ENCODE measurements around the gene KCNMB4. TPM values are rescaled to one million over a fixed set of nuclear protein-coding genes. Genes with fewer than 3 reads are reported as not detected.

Gene KCNMB4
- total RNA-seq, 1 experiment from 2014 or later: 0.23 TPM

GRCh38 chr12:70330158-70330557, 35.9 kb upstream of the KCNMB4 start:
- POLR2A ChIA-PET: no interaction called here
- Mint-ChIP-seq H3K36me3 (ENCODE audit: insufficient read depth, unreplicated experiment) (no peaks in the 10 kb centered on the region), H3K4me1 (ENCODE audit: low read depth, unreplicated experiment) (no peaks in the 10 kb centered on the region)

DNA sequence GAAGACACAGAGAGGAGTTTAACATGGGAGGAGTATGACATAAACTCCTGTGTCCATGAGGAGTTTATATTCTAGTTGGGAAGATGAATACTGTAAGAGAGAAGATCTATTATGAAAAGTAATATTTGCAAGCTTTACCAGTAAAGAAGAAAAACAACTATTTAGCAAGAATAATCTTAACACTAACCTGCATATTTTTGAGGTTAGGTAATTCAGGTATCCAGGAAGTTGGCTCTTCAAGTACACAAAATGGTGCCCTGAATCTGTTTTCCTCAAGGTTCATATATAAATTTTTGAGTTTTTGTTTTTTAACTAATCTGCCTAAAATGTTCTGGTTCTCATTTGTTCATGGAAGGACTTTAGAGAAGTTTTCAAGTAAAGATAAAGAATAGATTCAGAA, 33.9 kb upstream of the KCNMB4 start:
- POLR2A ChIA-PET: no interaction called here
- no peak for TF ChIP-seq CTCF (IDR thresholded peaks at IDR 0.05; ENCODE audit: insufficient read depth in 1 of 2, low read depth in 1 of 2, low read length in 1 of 2, severe bottlenecking in 1 of 2, unreplicated experiment in 1 of 2)
- Mint-ChIP-seq H3K27me3 (ENCODE audit: insufficient read depth, unreplicated experiment) (no peaks in the 10 kb centered on the region), H3K4me1 (ENCODE audit: low read depth, unreplicated experiment) (no peaks in the 10 kb centered on the region), H3K36me3 (ENCODE audit: insufficient read depth, unreplicated experiment) (no peaks in the 10 kb centered on the region), H3K9me3 (ENCODE audit: unreplicated experiment) (no peaks in the 10 kb centered on the region), H3K27ac (ENCODE audit: unreplicated experiment) (no peak overlapping the region), H3K4me3 (ENCODE audit: unreplicated experiment) (no peak overlapping the region)
- no TSS peak for BruUV-seq (replicated peaks)
- Histone ChIP-seq H3K27me3 (replicated peaks; ENCODE audit: control insufficient read depth, insufficient read depth, low read length) (no peaks in the 10 kb centered on the region), H3K4me3 (ENCODE audit: low read depth, low read length) (no peak overlapping the region), H3K4me1 (peaks cover 3% of the 10 kb centered on the region; the same call in 1 of the 2 replicates), H3K36me3 (ENCODE audit: control insufficient read depth, insufficient read depth, low read length) (no peaks in the 10 kb centered on the region), H3K9me3 (0 out of 2 replicates have a peak, but pooled peaks cover 3% of the 10 kb centered on the region)
- intact Hi-C loops (cut with micrococcal nuclease; ENCODE audit: unreplicated experiment): no loop called here
- no peak for DNase-seq
- CTCF ChIA-PET: no interaction called here

More at GRCh38 chr12:70330158-70330557, 35.9 kb upstream of the KCNMB4 start:
- 0 out of 2 replicates have a peak, but pooled peaks cover 3% of the 10 kb centered on the region for H3K9me3 ChIP-seq
- H3K4me3 Mint-ChIP-seq (ENCODE audit: unreplicated experiment): no peak overlapping the region
- no TSS peak for BruUV-seq (replicated peaks)
- H3K9me3 Mint-ChIP-seq (ENCODE audit: unreplicated experiment): no peaks in the 10 kb centered on the region
- H3K27ac Mint-ChIP-seq (ENCODE audit: unreplicated experiment): no peak overlapping the region
- H3K27me3 ChIP-seq (replicated peaks; ENCODE audit: control insufficient read depth, insufficient read depth, low read length): no peaks in the 10 kb centered on the region
- no peaks in the 10 kb centered on the region for H3K36me3 ChIP-seq (ENCODE audit: control insufficient read depth, insufficient read depth, low read length)
- CTCF ChIA-PET: no interaction called here
- no peaks in the 10 kb centered on the region for H3K27me3 Mint-ChIP-seq (ENCODE audit: insufficient read depth, unreplicated experiment)
- H3K4me1 ChIP-seq: peaks cover 3% of the 10 kb centered on the region; the same call in 1 of the 2 replicates
- DNase-seq: no peak
- intact Hi-C loops (cut with micrococcal nuclease; ENCODE audit: unreplicated experiment): no loop called here
- H3K4me3 ChIP-seq (ENCODE audit: low read depth, low read length): no peak overlapping the region
- TF ChIP-seq CTCF (IDR thresholded peaks at IDR 0.05; ENCODE audit: insufficient read depth in 1 of 2, low read depth in 1 of 2, low read length in 1 of 2, severe bottlenecking in 1 of 2, unreplicated experiment in 1 of 2): no peak

DNA sequence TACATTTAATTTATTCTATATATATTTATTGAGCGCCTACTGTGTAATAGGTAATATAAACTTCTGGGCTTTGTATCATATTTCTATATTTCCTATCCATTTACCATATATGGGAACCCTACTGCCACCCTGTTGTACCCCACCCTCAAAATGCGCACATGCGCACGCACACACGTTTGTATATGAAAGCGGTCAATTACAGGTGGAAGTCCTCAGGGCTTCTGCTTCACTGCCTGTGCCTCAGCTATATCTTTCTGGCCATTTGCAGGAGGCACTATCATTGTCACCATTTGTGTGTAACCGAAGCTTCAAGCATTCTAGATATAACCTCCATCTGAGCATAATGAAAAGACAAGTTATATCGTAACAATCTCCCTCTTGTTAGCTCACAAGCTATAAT, 31.3 kb upstream of the KCNMB4 start:
- POLR2A ChIA-PET: no interaction called here
- Histone ChIP-seq H3K27me3 (replicated peaks; ENCODE audit: control insufficient read depth, insufficient read depth, low read length) (no peaks in the 10 kb centered on the region), H3K4me1 (peaks cover 3% of the 10 kb centered on the region; the same call in 1 of the 2 replicates), H3K9me3 (0 out of 2 replicates have a peak, but pooled peaks cover 3% of the 10 kb centered on the region), H3K4me3 (ENCODE audit: low read depth, low read length) (no peak overlapping the region), H3K36me3 (ENCODE audit: control insufficient read depth, insufficient read depth, low read length) (no peaks in the 10 kb centered on the region; the same call in 1 of the 2 replicates)
- H3K27ac Mint-ChIP-seq (ENCODE audit: unreplicated experiment): no peak overlapping the region
- CTCF ChIA-PET: no interaction called here
- no TSS peak for BruUV-seq (replicated peaks)
- TF ChIP-seq CTCF (IDR thresholded peaks at IDR 0.05; ENCODE audit: insufficient read depth in 1 of 2, low read depth in 1 of 2, low read length in 1 of 2, severe bottlenecking in 1 of 2, unreplicated experiment in 1 of 2): no peak
- H3K4me1 Mint-ChIP-seq (ENCODE audit: low read depth, unreplicated experiment): no peaks in the 10 kb centered on the region
- no peak for DNase-seq
- no peaks in the 10 kb centered on the region for H3K9me3 Mint-ChIP-seq (ENCODE audit: unreplicated experiment)
- no peak overlapping the region for H3K4me3 Mint-ChIP-seq (ENCODE audit: unreplicated experiment)
- no peaks in the 10 kb centered on the region for H3K27me3 Mint-ChIP-seq (ENCODE audit: insufficient read depth, unreplicated experiment)
- H3K36me3 Mint-ChIP-seq (ENCODE audit: insufficient read depth, unreplicated experiment): peaks cover 13% of the 10 kb centered on the region
- intact Hi-C loops (cut with micrococcal nuclease; ENCODE audit: unreplicated experiment): no loop called here
